HG02840 (cell line): ENCODE results near the gene PBLD.
A peak's percentile ranks its signal among the peaks of the same experiment; 100 is the strongest.
"Not testable (repeated sequence)": the region's sequence is repeated elsewhere in the genome, so short reads cannot be mapped to it uniquely, and the experiment has no call there.

ENCODE experiments used
- ATAC-seq: cut with Tn5 transposase; IDR thresholded peaks from one replicate; pipeline ENCODE4 v1.9.1; 2021; ENCODE audit warnings: mild to moderate bottlenecking, moderate library complexity, moderate number of reproducible peaks; ENCODE audit not compliant: unreplicated experiment, low FRiP score

Gene PBLD

GRCh38 chr10:68331455-68332258, 1.1 kb downstream of the PBLD start, which contains the start of gene HNRNPH3:
Gene HNRNPH3 (plus strand): TSS chr10:68332064. CDS start chr10:68337222, 5,158 bp downstream.
- ATAC-seq, result peak; percentile 82

- ATAC-seq, result no peak
Observed at GRCh38 chr10:68330852-68331454, 1.8 kb downstream of the PBLD start.

GRCh38 chr10:68329506-68329861, 3.2 kb downstream of the PBLD start:
- no peak for ATAC-seq

- no peak for ATAC-seq
Observed at GRCh38 chr10:68327889-68328786, 4.6 kb downstream of the PBLD start.

GRCh38 chr10:68324396-68324795, 8.3 kb downstream of the PBLD start:
- not testable (repeated sequence) for ATAC-seq

- no peak for ATAC-seq
Observed at GRCh38 chr10:68318331-68319059, 14.2 kb downstream of the PBLD start.

- ATAC-seq, result no peak
Observed at GRCh38 chr10:68315582-68315981, 17.1 kb downstream of the PBLD start.

GRCh38 chr10:68314930-68315329, 17.8 kb downstream of the PBLD start:
- not testable (repeated sequence) for ATAC-seq

GRCh38 chr10:68310531-68310930, 22.2 kb downstream of the PBLD start:
- no peak for ATAC-seq

- no peak for ATAC-seq
Observed at GRCh38 chr10:68305854-68306253, 26.9 kb downstream of the PBLD start.

- ATAC-seq, result no peak
Observed at GRCh38 chr10:68303849-68304412, 28.8 kb downstream of the PBLD start.

GRCh38 chr10:68302871-68303270, 29.9 kb downstream of the PBLD start:
- ATAC-seq, result no peak

GRCh38 chr10:68302503-68302823, 30.3 kb downstream of the PBLD start:
- ATAC-seq, result no peak

- ATAC-seq, result no peak
Observed at GRCh38 chr10:68301790-68302502, 30.8 kb downstream of the PBLD start.

- ATAC-seq, result no peak
Observed at GRCh38 chr10:68301301-68301700, 31.4 kb downstream of the PBLD start.

GRCh38 chr10:68296843-68297663, 35.7 kb downstream of the PBLD start:
- ATAC-seq, result no peak

- no peak for ATAC-seq
Observed at GRCh38 chr10:68290736-68291135, 42.0 kb downstream of the PBLD start.

- ATAC-seq, result no peak
Observed at GRCh38 chr10:68288717-68289116, 44.0 kb downstream of the PBLD start.
